ENCODE data around the gene PRF1. TPM values are rescaled to one million over a fixed set of nuclear protein-coding genes. Genes with fewer than 3 reads are reported as not detected.

PRF1 gene
- total RNA-seq, 1 experiment from 2014 or later: 6.4 TPM

DNA sequence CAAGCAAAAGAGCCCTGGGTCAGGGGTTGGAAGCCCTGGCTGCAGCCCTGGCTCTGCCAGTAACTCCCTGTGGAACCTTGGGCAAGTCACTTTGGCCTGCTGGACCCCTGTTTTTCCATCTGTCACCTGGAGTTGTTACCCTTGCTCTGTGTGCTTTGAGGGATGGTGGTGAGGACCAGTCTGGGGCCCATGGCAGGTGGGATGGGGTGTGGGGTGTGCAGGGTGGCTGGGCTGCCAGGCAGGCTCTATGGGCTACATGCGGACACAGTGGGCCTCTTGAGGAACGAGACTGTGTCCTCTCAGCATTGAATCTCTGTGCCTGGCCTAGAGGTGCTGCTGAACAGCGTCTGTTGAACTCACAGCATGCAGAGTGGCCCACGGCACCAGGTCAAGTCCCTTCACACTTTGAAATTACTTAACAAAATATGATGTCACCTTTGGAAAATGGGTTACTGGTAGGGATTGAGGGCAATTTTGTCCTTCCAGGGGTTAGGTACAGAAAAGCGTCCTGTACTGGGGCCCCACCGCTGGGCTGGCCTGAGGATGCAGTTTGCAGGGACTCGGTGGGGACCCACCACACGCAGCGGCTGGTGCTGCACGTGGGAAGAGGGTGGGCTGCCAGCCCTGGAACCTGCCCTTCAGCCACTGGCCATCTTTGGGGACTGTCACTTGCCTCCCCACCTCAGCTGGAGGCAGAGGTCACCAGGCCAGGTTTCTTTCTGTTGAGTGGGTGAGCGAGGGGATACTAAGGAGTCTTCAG lies 45.3 kb downstream of the PRF1 start:
- ChIA-PET POLR2A (no interaction called here), RAD21 (ENCODE audit: low non-redundant PET in 1 of 2, low total read pairs in 2 of 2, uncharacterized antibody in 2 of 2, unreplicated experiment in 2 of 2) (no interaction called here), CTCF (no interaction called here)
- Histone ChIP-seq H4K20me1 (ENCODE audit: insufficient read depth) (no peaks in the 10 kb centered on the region), H3K27me3 (ENCODE audit: insufficient read depth, low read length) (no peaks in the 10 kb centered on the region), H3K4me1 (ENCODE audit: control insufficient read depth in 1 of 2, insufficient read depth in 2 of 2, low read length in 2 of 2) (peaks cover 19 to 86% of the 10 kb centered on the region in 2 experiments), H3K27ac (ENCODE audit: low read depth, low read length) (peak overlapping the region; percentile 8; the same call in 1 of the 2 replicates), H3K79me2 (ENCODE audit: insufficient read depth, low read length) (peaks cover 11% of the 10 kb centered on the region; the same call in 1 of the 2 replicates), H2AFZ (ENCODE audit: low read depth, low read length, poor library complexity, severe bottlenecking) (no peak overlapping the region), H3K9ac (ENCODE audit: low read length) (no peak overlapping the region), H3K9me2 (ENCODE audit: insufficient read depth) (no peaks in the 10 kb centered on the region), H3K9me3 (ENCODE audit: control insufficient read depth in 1 of 2, insufficient read depth in 1 of 2, low read depth in 1 of 2, low read length in 2 of 2) (no peaks in the 10 kb centered on the region), H3K4me2 (ENCODE audit: low read length) (peak overlapping the region; percentile 13; the same call in 1 of the 2 replicates), H3K4me3 (replicated peaks in 1 of 2; ENCODE audit: low read depth in 1 of 2, low read length in 2 of 2) (no peak overlapping the region), H3K36me3 (ENCODE audit: control insufficient read depth in 1 of 2, insufficient read depth in 2 of 2, low read length in 2 of 2) (peaks cover 2 to 3% of the 10 kb centered on the region in 2 experiments; a peak in 1 of 4 replicates)
- TF ChIP-seq SP1 (IDR thresholded peaks at IDR 0.05; ENCODE audit: low read depth) (no peak), JUND (IDR thresholded peaks at IDR 0.05) (no peak), ELF1 (IDR thresholded peaks at IDR 0.05; ENCODE audit: borderline replicate concordance, low read depth) (no peak), POLR2A (IDR thresholded peaks at IDR 0.05; ENCODE audit: borderline replicate concordance, extremely low read depth, insufficient read depth, insufficient read length) (no peak), SRF (IDR thresholded peaks at IDR 0.05; ENCODE audit: low read depth) (no peak), CEBPB (IDR thresholded peaks at IDR 0.05; ENCODE audit: low read depth) (no peak), POLR2AphosphoS5 (IDR thresholded peaks at IDR 0.05; ENCODE audit: low read depth, low read length) (no peak), TCF7L2 (IDR thresholded peaks at IDR 0.05; ENCODE audit: borderline replicate concordance, extremely low read depth, insufficient read depth, insufficient read length) (no peak), EZH2 (IDR thresholded peaks at IDR 0.05) (no peak), RAD21 (IDR thresholded peaks at IDR 0.05; ENCODE audit: low read depth) (no peak), CBX3 (IDR thresholded peaks at IDR 0.05; ENCODE audit: low read depth) (no peak), ZFX (IDR thresholded peaks at IDR 0.05) (no peak), SIN3A (IDR thresholded peaks at IDR 0.05; ENCODE audit: low read depth) (no peak), ZNF274 (IDR thresholded peaks at IDR 0.05; ENCODE audit: low read depth, low read length) (no peak)
- TF ChIP-seq, protein P1, sequence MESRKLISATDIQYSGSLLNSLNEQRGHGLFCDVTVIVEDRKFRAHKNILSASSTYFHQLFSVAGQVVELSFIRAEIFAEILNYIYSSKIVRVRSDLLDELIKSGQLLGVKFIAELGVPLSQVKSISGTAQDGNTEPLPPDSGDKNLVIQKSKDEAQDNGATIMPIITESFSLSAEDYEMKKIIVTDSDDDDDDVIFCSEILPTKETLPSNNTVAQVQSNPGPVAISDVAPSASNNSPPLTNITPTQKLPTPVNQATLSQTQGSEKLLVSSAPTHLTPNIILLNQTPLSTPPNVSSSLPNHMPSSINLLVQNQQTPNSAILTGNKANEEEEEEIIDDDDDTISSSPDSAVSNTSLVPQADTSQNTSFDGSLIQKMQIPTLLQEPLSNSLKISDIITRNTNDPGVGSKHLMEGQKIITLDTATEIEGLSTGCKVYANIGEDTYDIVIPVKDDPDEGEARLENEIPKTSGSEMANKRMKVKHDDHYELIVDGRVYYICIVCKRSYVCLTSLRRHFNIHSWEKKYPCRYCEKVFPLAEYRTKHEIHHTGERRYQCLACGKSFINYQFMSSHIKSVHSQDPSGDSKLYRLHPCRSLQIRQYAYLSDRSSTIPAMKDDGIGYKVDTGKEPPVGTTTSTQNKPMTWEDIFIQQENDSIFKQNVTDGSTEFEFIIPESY (IDR thresholded peaks at IDR 0.05; ENCODE audit: extremely low read depth, insufficient replicate concordance, low read length): no peak
- TF ChIP-seq, protein P2, sequence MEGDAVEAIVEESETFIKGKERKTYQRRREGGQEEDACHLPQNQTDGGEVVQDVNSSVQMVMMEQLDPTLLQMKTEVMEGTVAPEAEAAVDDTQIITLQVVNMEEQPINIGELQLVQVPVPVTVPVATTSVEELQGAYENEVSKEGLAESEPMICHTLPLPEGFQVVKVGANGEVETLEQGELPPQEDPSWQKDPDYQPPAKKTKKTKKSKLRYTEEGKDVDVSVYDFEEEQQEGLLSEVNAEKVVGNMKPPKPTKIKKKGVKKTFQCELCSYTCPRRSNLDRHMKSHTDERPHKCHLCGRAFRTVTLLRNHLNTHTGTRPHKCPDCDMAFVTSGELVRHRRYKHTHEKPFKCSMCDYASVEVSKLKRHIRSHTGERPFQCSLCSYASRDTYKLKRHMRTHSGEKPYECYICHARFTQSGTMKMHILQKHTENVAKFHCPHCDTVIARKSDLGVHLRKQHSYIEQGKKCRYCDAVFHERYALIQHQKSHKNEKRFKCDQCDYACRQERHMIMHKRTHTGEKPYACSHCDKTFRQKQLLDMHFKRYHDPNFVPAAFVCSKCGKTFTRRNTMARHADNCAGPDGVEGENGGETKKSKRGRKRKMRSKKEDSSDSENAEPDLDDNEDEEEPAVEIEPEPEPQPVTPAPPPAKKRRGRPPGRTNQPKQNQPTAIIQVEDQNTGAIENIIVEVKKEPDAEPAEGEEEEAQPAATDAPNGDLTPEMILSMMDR (IDR thresholded peaks at IDR 0.05 in 2 of 3, conservative IDR thresholded peaks at IDR 0.05 in 1 of 3; ENCODE audit: borderline replicate concordance in 1 of 3, insufficient read depth in 1 of 3, low read depth in 2 of 3, low read length in 2 of 3): no peak
- ATAC-seq (no peak), DNase-seq (ENCODE audit: low read depth, low spot score) (no peak)
- intact Hi-C loops (cut with micrococcal nuclease): loop anchor here (5.0 kb wide), 1 partner anchor 115 kb away; the partner anchor contains the start of gene ADAMTS14
- BruUV-seq (replicated peaks): no TSS peak
